Measurements from ENCODE around the gene TMEM158.

Gene TMEM158

DNA sequence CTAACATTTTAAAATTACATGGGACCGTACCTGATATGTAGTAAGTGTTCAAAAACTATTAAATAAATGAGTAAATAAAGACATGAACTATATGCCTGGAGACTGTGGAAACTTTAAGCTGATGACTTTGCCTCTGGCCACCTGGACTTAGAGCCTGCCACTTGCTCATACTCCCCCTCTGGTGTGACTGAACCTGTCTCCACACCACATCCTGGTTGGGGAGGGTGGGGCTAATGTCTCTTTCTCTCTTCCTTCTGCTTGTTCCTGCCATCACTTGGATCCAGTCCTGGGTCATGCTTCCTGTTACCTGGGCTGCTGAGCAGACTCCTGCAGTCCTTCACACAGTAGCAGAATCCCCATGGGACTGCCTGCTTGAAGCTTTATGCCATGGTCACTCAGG lies 8.2 kb upstream of the TMEM158 start:
- TF ChIP-seq, protein P1, sequence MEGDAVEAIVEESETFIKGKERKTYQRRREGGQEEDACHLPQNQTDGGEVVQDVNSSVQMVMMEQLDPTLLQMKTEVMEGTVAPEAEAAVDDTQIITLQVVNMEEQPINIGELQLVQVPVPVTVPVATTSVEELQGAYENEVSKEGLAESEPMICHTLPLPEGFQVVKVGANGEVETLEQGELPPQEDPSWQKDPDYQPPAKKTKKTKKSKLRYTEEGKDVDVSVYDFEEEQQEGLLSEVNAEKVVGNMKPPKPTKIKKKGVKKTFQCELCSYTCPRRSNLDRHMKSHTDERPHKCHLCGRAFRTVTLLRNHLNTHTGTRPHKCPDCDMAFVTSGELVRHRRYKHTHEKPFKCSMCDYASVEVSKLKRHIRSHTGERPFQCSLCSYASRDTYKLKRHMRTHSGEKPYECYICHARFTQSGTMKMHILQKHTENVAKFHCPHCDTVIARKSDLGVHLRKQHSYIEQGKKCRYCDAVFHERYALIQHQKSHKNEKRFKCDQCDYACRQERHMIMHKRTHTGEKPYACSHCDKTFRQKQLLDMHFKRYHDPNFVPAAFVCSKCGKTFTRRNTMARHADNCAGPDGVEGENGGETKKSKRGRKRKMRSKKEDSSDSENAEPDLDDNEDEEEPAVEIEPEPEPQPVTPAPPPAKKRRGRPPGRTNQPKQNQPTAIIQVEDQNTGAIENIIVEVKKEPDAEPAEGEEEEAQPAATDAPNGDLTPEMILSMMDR (IDR thresholded peaks at IDR 0.05; ENCODE audit: extremely low read depth, missing control alignments): no peak
- DNase-seq (ENCODE audit: low spot score): no peak

DNA sequence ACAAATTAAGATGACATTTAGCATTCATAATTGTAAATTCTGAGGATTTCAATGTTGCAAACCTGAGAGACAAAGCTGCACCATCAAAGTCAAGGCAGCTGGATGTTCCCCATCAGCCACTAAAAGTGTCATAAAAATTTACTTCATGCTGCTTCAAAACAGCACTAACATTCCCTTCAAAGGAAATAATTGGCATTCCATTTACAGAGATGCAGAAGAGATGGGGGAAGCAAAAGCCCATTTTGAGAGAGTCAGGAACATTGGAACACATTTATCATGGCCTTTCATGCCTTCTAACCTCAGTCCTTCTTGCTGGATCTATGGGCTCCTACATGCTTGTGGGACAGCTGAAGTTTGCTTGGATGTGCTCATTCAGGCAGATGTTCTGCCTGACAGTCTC lies 6.4 kb upstream of the TMEM158 start:
- TF ChIP-seq, protein P1 (IDR thresholded peaks at IDR 0.05; ENCODE audit: extremely low read depth, missing control alignments): no peak
- no peak for DNase-seq (ENCODE audit: low spot score)

- TF ChIP-seq, protein P1 (IDR thresholded peaks at IDR 0.05; ENCODE audit: extremely low read depth, missing control alignments): no peak
- DNase-seq (ENCODE audit: low spot score): no peak
Observed at GRCh38 chr3:45227946-45228345, 1.9 kb upstream of the TMEM158 start.

DNA sequence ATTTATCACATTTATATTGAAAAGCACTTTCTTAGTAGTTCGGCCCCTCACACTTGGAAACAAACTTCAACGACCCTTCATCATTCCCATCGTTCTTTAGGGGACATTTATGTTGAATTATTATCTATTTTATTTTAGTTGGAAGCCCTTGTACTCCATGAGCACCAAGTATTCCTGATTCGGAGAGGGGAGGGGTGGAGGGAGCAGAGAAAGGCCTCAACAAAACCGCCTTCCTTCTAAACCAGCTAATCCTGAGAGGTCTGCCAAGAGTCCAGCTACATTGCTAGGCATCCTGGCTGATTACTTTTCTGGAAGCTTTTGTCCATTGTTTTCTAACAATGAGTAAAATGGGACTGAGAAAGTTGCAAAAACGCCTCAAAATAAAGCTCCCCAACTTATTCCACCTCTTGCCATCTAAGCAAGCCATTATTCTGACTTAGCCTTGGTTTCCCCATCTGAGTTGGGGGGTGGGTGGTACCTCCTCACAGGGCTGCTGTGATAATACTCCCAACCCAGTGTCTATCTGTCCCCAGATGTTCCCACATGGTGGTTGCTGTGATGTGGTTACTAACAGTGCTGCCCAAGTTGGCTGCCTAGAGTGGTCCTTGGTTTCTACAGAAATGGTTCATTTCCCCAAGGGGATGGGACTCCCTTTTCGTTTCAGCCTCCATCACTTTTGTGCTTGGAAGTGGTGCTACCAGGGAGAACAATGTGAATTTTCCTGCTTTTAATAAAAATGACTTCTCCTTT lies 1.2 kb upstream of the TMEM158 start:
- TF ChIP-seq, protein P1 (IDR thresholded peaks at IDR 0.05; ENCODE audit: extremely low read depth, missing control alignments): no peak
- DNase-seq (ENCODE audit: low spot score): no peak

DNA sequence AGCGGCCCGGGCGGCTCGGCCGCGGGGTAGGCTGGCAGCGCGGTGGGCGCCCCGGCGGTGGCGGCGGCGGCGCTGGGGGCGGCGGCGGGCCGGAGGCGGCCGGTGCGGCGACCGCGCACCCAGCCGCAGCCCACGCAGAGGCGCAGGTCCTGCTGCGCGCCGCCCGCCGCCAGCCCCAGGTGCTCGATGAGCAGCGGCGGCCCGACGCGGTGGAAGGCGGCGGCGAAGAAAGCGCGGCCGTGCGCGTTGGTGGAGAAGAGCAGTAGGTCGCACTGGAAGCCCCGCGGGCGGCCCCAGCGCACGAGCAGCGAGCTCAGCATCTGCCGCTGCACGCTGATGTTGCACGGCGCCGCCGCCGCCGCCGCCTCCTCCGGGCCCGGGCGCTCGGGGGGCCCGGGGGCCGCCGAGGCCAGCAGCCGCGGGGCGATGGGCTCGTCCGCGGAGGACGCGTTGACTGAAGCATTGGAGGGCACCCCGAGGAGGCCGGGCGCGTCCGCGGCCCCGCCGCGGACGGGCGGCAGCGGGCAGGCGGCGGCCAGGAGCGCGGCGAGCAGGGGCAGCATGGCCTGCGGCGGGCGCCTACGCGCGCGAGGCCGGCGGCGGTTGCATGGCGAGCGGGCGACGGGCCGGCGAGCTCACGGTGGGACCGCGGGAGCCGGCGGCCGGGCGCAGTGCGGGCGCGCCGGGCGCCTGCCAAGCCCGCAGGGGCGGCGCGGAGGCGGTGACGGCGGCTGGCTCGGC lies 452 bp downstream of the TMEM158 start:
- peak; percentile 78 for DNase-seq (ENCODE audit: low spot score)
- TF ChIP-seq, protein P1 (IDR thresholded peaks at IDR 0.05; ENCODE audit: extremely low read depth, missing control alignments): no peak

DNA sequence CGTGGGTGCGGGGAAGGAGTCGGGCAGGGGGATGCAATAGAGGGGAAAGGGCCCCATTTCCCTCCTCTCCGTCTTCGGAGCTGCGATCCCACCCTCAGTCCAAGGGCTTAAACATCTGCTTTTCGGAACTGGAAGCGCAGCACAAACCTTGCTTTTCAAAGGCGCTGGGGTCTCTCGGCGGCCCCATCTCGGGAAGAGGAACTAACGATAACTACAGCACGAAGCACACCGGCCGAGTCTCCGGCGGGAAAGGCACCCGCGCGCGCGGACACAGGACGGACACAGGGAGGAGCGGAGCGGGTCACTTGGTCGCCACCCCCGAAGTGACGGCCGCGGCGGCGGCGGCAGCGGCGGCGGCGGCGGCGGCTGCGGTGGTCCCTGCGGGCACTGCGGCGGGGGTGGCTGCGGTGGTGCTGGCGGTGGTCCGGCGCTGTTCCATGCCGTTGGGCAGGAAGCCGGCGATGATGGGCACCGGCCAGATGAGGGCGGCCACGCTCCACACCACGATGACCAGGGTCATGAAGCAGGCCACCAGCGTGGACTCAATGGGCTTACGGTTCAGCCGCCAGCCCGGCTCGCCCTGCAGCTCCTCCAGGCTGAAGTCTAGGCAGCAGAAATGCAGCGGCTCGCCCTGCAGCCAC lies 1.1 kb downstream of the TMEM158 start:
- TF ChIP-seq, protein P1 (IDR thresholded peaks at IDR 0.05; ENCODE audit: extremely low read depth, missing control alignments): peak; percentile 48
- peak; percentile 84 for DNase-seq (ENCODE audit: low spot score)
